Activated gamma-delta T cell treated with Interleukin-2 at 50 U/mL for 16 hours (primary cell): Measurements from ENCODE around the gene DENND1A.

Experiments
- DNase-seq: peaks from one replicate; pipeline ENCODE4 v3.0.0-alpha.2; 2020

Gene DENND1A

GRCh38 chr9:123361086-123361730 lies 568.7 kb downstream of the DENND1A start:
- DNase-seq: no peak

GRCh38 chr9:123360161-123361085 lies 569.5 kb downstream of the DENND1A start:
- peak; percentile 23 for DNase-seq

GRCh38 chr9:123359546-123359945 lies 570.4 kb downstream of the DENND1A start:
- DNase-seq: no peak

- no peak for DNase-seq
These were observed 570.8 kb downstream of the DENND1A start for GRCh38 chr9:123359106-123359505.

- no peak for DNase-seq
These were observed 571.6 kb downstream of the DENND1A start for GRCh38 chr9:123358181-123358905.

GRCh38 chr9:123357743-123358059 lies 572.2 kb downstream of the DENND1A start:
- no peak for DNase-seq

- DNase-seq: no peak
These were observed 572.8 kb downstream of the DENND1A start for GRCh38 chr9:123356851-123357742.

- no peak for DNase-seq
These were observed 574.0 kb downstream of the DENND1A start, which contains the start of gene CRB2 for GRCh38 chr9:123355761-123356431. Gene CRB2, plus strand, starts transcription at chr9:123356197. Its CDS starts 64 bp downstream, at chr9:123356261.

- no peak for DNase-seq
These were observed 575.0 kb downstream of the DENND1A start for GRCh38 chr9:123354806-123355508.

- peak; percentile 53 for DNase-seq
These were observed 575.8 kb downstream of the DENND1A start for GRCh38 chr9:123353984-123354591.

- DNase-seq: no peak
These were observed 576.9 kb downstream of the DENND1A start for GRCh38 chr9:123353041-123353440.

- DNase-seq: no peak
These were observed 579.2 kb downstream of the DENND1A start for GRCh38 chr9:123350590-123351310.

GRCh38 chr9:123349691-123350480 lies 580.0 kb downstream of the DENND1A start:
- DNase-seq: peak; percentile 64

- no peak for DNase-seq
These were observed 580.9 kb downstream of the DENND1A start for GRCh38 chr9:123349033-123349432.

GRCh38 chr9:123348317-123348992 lies 581.5 kb downstream of the DENND1A start:
- no peak for DNase-seq

GRCh38 chr9:123347289-123348060 lies 582.5 kb downstream of the DENND1A start:
- no peak for DNase-seq

GRCh38 chr9:123346826-123347225 lies 583.1 kb downstream of the DENND1A start:
- no peak for DNase-seq

- DNase-seq: no peak
These were observed 583.9 kb downstream of the DENND1A start for GRCh38 chr9:123346026-123346425.
